A549 treated with dexamethasone at 1 μM for 4 hours (cell line): ENCODE results near the gene ANO3. TPM values are rescaled to one million over a fixed set of nuclear protein-coding genes. Genes with fewer than 3 reads are reported as not detected.

ENCODE experiments used
- total RNA-seq: library from RNA; stranded (reverse); fragments of 200-300 nt; extraction: Qiagen RNA extraction; gene quantifications from 5 replicates; pipeline ENCODE4 v1.2.3, GENCODE V29; 2022

ANO3 gene
- 0.01 to 0.04 TPM (median 0.02 TPM) in 3 of 5 replicates, not detected in the others for total RNA-seq

GRCh38 chr11:26331911-26332571 lies at the start of gene ANO3:
Gene ANO3, plus strand, starts transcription at chr11:26332130. Its CDS starts 146 bp downstream, at chr11:26332276.

DNA sequence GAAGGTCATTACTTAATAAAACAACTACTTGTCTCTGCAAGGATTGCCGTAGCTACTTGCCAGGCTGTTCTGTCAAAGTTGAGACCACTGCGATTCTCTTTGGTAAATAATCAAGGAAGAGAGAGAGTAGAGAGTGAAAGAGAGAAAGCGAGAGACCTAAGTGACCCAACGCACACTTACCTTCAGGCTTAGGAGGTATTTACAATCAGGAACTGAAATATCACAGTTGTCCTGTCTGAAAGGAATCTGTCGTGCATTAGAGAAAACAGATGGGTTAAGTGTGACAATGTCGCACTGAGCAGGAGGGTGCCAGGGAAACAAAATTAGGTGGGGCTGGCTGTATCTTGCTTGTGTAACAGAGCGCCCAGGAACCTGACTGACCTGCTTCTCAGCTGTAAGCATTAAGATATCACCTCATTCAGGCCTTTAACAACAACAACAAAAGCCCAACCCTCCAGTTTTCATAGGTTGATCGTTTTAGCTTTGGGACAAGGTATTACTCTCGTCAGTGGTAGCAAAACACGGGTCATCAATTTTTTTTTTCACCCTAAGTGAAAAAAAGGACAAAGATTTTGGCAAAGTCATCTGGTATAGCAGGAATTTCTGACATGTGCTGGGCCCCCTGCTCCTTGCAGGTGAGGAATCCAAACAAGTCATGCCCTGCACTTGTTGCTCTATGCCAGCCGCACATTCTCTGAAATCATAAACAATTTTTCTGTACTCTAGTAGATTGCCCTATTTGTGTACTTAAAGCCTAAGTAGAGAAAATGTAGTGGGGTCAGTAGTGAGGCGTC lies 240.1 kb downstream of the ANO3 start, which contains the start of gene MUC15:
Gene MUC15, minus strand, starts transcription at position 403 of the 794 bp plus-strand sequence. CDS start 5,169 bp downstream, outside the sequence.

Other genes with a start within 250 kb of the ANO3 start
- not detected in 5 replicates for gene MUC15, start 240.1 kb downstream of the ANO3 start, total RNA-seq